GM18907 (cell line): ENCODE results near the gene HTR4.

Experiments used
- ATAC-seq: cut with Tn5 transposase; IDR thresholded peaks from one replicate; pipeline ENCODE4 v1.9.1; 2021; ENCODE audit warnings: mild to moderate bottlenecking, moderate library complexity; ENCODE audit not compliant: unreplicated experiment

HTR4 gene

GRCh38 chr5:148443241-148443640 lies 211.1 kb downstream of the HTR4 start:
- no peak for ATAC-seq

GRCh38 chr5:148438933-148439332 lies 215.4 kb downstream of the HTR4 start:
- ATAC-seq, result no peak

GRCh38 chr5:148437249-148437648 lies 217.1 kb downstream of the HTR4 start:
- no peak for ATAC-seq

- ATAC-seq, result no peak
These were observed 218.3 kb downstream of the HTR4 start for GRCh38 chr5:148436029-148436428.

GRCh38 chr5:148433826-148434225 lies 220.5 kb downstream of the HTR4 start:
- ATAC-seq, result no peak
